ENCODE data around the gene PPHLN1.

Gene PPHLN1

GRCh38 chr12:42442311-42442759 lies 116.4 kb downstream of the PPHLN1 start:
- no peak for DNase-seq (ENCODE audit: low read depth in 3 of 3)

DNA sequence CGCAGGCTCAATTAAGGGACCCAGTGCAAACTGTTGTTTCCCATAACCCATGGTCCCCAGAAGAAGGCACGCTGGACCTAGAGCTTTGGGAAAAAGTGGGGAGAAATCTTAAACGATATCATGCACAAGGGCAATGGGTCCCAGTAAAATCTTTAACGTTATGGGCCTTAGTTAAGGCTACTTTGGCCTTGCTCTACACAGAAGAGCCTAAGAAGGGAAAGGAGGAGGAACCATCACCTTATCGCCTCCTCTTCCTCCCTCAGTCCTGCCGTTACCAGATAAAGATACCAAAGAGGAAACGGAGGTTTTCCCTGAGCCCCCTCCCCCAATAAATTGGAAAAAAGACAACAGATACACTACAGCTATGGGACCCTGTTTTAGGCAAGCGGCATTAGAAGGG lies 116.9 kb downstream of the PPHLN1 start:
- no peak for DNase-seq (ENCODE audit: low read depth in 3 of 3)

GRCh38 chr12:42444192-42444943 lies 118.4 kb downstream of the PPHLN1 start:
- no peak for DNase-seq (ENCODE audit: low read depth in 3 of 3)

- DNase-seq (ENCODE audit: low read depth in 3 of 3), result no peak
Measured at GRCh38 chr12:42445891-42446290, 119.9 kb downstream of the PPHLN1 start.

- DNase-seq (ENCODE audit: low read depth in 3 of 3), result no peak
Measured at GRCh38 chr12:42446761-42447160, 120.8 kb downstream of the PPHLN1 start.

DNA sequence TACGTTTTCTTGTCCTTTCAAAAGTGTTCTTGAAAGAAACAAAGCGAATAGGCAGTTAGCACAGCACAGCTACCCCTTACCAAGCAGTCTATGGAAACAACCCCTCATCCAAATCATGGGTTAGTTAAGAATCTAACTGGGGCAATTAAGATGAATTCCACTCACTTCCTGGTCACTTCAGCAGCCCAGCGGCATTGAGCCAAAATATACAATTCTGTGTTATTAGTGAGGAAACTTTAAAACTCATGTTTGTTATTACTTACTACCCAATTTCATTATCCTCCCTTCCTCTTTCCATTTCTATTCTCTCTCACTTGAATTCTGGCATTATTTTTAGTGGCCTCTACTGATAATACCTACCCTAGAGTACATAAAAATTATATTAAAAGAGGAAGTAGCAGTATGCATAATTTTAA lies 121.4 kb downstream of the PPHLN1 start:
- DNase-seq (ENCODE audit: low read depth in 3 of 3), result no peak

DNA sequence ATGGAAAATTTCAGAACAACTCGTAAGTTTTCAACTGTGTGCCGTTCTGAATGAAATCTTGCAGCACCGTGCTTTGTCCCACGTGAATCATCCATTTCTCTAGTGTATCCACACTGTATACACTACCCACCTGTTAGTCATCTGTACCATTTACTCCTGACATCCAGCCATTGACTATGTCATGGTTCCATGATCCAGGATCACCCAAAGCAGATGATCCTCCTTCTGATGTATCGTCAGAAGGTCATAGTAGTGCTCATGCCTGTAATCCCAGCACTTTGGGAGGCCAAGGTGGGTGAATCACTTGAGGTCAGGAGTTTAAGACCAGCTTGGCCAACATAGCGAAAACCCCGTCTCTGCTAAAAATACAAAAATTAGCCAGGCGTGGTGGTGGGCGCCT lies 122.9 kb downstream of the PPHLN1 start:
- no peak for DNase-seq (ENCODE audit: low read depth in 3 of 3)

DNA sequence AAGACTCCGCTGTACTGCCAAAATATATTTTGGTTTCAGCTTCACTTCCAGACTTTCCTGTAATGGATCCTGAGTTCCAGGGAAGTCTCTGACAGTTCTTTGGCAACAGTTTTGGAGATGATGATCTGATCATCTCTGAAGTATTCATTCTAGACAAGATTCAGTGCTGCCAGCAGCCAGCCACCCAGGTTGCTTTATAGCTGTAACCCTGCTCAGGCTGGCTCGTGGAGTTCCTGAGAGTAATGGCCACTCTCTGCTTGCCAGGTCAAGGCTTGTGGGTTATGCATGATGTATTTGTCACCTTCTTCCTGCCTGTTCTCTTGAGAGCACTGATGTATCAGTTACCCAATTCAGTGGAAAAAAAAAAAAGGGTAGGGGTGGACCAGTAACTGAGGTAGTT lies 124.3 kb downstream of the PPHLN1 start:
- DNase-seq (ENCODE audit: low read depth in 3 of 3), result no peak

DNA sequence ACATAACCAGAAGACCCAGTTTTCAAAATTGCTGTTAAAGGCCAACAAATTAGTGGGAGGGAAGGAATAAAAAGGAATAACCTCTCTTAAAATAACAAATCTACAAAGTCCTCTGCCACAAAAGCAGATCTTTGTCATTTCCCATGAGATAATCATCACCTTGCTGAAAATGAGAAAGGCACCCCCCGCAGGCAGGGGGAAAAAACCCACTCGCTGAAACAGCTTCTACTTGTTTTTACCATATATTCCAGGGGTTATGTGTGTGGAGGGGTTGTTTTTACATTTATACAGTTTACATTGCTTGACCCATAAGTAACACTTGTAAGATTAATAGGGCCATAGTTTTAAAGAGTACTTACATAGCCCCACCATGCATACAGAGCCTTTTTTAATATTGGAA lies 132.6 kb downstream of the PPHLN1 start:
- DNase-seq (ENCODE audit: low read depth in 3 of 3), result no peak

GRCh38 chr12:42459336-42459847 lies 133.4 kb downstream of the PPHLN1 start:
- DNase-seq (ENCODE audit: low read depth in 3 of 3), result no peak

DNA sequence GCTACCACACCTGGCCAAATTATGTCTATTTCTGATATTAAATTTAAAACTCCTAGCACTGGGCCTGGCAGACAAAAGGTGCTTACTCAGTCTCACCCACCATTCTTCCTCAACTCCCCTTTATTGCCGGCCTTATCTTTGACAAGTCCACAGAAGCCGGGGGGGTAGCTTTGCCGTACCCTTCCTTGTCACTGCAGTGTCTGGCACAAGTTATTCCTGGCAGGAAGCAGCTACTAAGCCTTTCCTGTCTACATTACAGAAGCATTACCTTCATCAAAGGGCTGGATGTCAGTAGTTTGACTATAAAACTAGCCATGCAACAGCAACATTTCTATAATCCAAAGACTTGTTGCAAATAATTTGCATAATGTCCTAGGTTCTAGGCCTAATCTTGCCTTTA lies 136.5 kb downstream of the PPHLN1 start:
- no peak for DNase-seq (ENCODE audit: low read depth in 3 of 3)

DNA sequence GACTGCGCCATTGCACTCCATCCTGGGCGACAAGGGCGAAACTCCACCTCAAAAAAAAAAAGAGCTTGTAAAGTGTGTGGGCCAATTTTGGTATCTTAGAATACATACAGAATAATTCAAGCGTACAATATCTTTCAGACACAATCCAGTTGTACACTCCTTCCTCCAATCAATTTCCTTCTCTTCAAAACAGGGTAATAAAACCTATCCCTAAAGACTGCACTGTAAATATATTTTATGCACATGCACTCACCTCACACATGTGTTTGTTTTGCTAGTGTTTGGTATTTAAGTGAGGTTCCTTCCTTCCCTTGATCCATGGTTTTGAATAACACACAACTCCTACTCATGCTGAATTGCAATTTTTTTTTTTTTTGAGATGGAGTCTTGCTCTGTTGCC lies 137.7 kb downstream of the PPHLN1 start:
- no peak for DNase-seq (ENCODE audit: low read depth in 3 of 3)

- no peak for DNase-seq (ENCODE audit: low read depth in 3 of 3)
Measured at GRCh38 chr12:42468341-42468821, 142.4 kb downstream of the PPHLN1 start.

DNA sequence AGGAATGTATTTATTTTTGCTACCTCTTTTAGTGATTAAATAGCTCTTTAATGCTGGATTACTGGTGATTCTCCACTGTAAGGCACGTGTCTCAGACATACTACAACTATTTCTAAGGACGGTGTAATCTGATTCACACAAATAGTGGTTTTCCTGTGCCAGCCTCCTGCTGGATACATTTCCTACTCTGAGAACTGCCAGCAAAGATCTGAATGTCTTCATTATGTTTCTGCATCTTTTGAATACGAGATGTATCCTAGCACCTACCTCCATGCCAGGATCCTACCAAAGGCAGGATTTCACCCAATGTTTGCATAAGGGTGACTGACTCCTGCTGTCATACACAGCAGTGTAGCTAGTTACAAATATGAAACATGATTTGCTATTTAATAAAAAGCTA lies 143.0 kb downstream of the PPHLN1 start:
- DNase-seq (ENCODE audit: low read depth in 3 of 3), result no peak

- no peak for DNase-seq (ENCODE audit: low read depth in 3 of 3)
Measured at GRCh38 chr12:42469355-42470175, 143.6 kb downstream of the PPHLN1 start.

DNA sequence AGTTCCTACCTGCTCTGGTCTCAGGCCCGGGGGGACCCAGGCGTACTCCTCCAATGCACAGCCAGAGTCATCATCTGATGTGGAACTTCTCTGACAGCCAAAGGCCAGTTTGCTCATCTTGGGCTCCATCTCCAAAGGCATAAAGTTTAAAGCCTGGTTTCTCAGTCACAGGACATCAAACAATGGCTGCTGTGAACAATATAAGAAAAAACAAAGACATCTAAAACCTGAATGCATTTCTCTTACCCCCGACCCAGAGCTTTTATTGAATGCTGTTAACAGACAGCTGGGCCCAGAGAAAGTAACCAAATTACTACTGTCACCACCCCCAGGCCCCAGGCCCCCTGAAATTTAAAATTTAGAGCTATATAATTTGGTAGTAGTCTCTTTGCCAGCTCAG lies 146.4 kb downstream of the PPHLN1 start:
- DNase-seq (ENCODE audit: low read depth in 3 of 3), result no peak

DNA sequence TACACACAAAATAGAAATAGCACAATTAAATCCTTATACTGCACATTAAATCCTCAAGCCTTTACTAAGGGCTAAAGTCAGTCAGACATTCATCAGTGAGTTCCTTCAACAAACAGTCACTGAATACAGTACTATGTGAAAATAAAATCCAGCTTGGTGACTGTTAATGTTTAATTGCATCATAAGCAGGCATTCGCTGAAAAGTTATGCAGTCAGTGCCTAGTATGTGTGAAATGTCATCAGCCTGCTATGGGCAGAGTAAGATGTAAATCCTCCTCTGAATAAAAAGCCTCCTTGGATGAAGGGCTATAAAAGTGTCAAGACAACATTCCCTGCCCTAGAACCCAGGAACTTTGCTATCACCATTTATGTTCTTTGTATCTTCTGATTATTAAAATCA lies 147.2 kb downstream of the PPHLN1 start:
- DNase-seq (ENCODE audit: low read depth in 3 of 3), result no peak

DNA sequence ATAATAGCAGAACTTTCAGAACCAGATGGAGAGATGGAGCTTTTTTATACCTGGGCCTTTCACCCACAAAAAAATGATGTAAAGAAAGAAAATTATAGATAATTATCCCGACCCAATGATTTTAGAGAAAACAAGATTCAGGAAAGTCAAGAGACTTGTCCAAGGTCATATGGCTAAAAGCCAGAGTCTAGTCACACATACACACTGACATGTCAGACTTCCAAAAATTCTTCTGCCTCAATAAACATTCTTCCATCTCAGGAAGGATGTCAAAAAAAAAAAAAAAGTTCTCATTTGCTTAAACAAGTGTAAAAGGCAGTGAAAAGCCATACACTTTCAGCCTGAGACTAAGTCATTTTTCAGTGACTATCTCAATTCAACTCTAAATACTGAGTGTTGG lies 147.6 kb downstream of the PPHLN1 start:
- no peak for DNase-seq (ENCODE audit: low read depth in 3 of 3)

DNA sequence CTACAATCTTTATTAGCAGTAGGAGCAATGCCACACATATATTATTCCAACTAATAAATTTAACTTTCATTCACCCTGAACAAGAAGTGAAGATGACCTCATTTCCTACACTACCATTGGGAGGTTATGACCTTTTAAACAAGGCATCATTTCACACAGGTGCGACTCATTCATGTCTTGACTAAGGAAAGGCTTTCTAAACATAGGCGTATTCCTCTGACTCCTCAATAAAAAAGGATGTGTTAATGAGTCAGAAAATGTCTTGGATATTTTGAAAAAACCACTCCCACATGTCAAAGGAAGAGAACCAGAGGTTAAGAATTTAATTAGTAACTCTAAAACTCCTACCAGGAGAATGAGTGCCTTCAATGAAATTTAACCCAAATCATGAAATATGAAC lies 148.4 kb downstream of the PPHLN1 start:
- DNase-seq (ENCODE audit: low read depth in 3 of 3), result no peak

DNA sequence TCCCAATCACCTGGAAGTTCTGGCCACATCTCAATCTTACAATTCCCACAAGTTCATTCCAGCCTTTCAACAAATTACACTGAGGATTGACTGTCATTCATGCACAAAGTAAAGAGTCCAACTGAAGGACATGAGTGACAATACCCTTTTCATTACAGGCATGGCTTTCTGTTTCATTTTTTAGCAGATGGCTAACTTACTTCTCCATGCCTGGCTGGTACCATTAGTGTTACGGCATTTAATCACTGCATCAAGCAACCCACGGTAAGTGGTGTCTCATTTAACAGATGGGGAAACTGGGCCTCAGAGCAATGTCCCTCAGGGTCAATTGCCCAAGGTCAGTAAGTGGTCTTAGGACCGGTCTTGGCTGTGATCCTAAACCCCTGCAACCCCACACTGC lies 149.1 kb downstream of the PPHLN1 start:
- DNase-seq (ENCODE audit: low read depth in 3 of 3), result no peak

DNA sequence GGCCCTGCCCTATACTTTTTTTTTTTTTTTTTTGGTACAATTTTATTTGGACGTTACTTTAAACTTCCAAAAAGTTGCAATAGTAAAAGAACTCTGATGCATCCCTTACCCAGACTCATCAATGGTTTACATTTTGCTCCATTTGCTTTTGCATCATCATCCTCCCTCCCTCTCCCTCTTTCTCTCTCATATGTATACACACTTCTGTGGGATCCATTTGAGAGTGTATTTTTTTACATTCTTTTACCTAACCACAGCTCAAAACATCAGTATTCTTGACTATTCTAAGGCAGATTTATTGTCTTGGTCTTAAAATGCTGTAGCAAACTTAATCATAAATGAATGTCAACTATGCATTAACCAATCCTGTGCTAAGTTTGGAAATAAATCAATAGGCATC lies 152.0 kb downstream of the PPHLN1 start:
- no peak for DNase-seq (ENCODE audit: low read depth in 3 of 3)

GRCh38 chr12:42481368-42481767 lies 155.4 kb downstream of the PPHLN1 start:
- no peak for DNase-seq (ENCODE audit: low read depth in 3 of 3)

Measured in stimulated activated CD4-positive, alpha-beta T cell treated with anti-CD3 and anti-CD28 coated beads, TNF-alpha, amount 100 ng/mL, for 4 hours (primary cell).